ENCODE data around the gene CEP68.

Gene CEP68

GRCh38 chr2:65071499-65072180 lies 15.4 kb downstream of the CEP68 start:
- H3K4me2 ChIP-seq (ENCODE audit: low read depth, low read length, poor library complexity, severe bottlenecking) = no peak overlapping the region
- H3K36me3 ChIP-seq (ENCODE audit: insufficient read depth, low read length) = peaks cover 49% of the 10 kb centered on the region; the same call in 1 of the 2 replicates
- H3K9me2 ChIP-seq (replicated peaks; ENCODE audit: low read depth, low read length) = no peaks in the 10 kb centered on the region
- H3K4me3 ChIP-seq (ENCODE audit: low read length, poor library complexity, severe bottlenecking) = no peak overlapping the region
- no peak overlapping the region for H2AFZ ChIP-seq (ENCODE audit: low read length)
- no peaks in the 10 kb centered on the region for H4K20me1 ChIP-seq (ENCODE audit: insufficient read depth, low read length, poor library complexity, severe bottlenecking)
- TF ChIP-seq EZH2phosphoT487 (IDR thresholded peaks at IDR 0.05; ENCODE audit: borderline replicate concordance) = no peak
- 0 out of 2 replicates have a peak, but pooled peaks have one; percentile 21 for TF ChIP-seq CTCF (conservative IDR thresholded peaks at IDR 0.05; ENCODE audit: low read length)
- no peaks in the 10 kb centered on the region for H3K79me2 ChIP-seq (ENCODE audit: insufficient read depth, low read length)
- H3K4me1 ChIP-seq (ENCODE audit: insufficient read depth, low read length, poor library complexity, severe bottlenecking) = no peaks in the 10 kb centered on the region
- no peaks in the 10 kb centered on the region for H3F3A ChIP-seq (ENCODE audit: low read depth)
- H3K27me3 ChIP-seq (ENCODE audit: insufficient read depth, low read length, poor library complexity, severe bottlenecking) = no peaks in the 10 kb centered on the region
- no peak overlapping the region for H3K9ac ChIP-seq (ENCODE audit: low read depth, low read length, poor library complexity, severe bottlenecking)
- H3K9me3 ChIP-seq (ENCODE audit: insufficient read depth, low read depth, low read length) = no peaks in the 10 kb centered on the region

GRCh38 chr2:65072181-65072970 lies 16.2 kb downstream of the CEP68 start:
- Histone ChIP-seq H3K9me2 (replicated peaks; ENCODE audit: low read depth, low read length) (no peaks in the 10 kb centered on the region), H3K36me3 (ENCODE audit: insufficient read depth, low read length) (peaks cover 49% of the 10 kb centered on the region; the same call in 1 of the 2 replicates), H4K20me1 (ENCODE audit: insufficient read depth, low read length, poor library complexity, severe bottlenecking) (no peaks in the 10 kb centered on the region), H3F3A (ENCODE audit: low read depth) (no peaks in the 10 kb centered on the region), H3K9ac (ENCODE audit: low read depth, low read length, poor library complexity, severe bottlenecking) (no peak overlapping the region), H3K4me2 (ENCODE audit: low read depth, low read length, poor library complexity, severe bottlenecking) (no peak overlapping the region), H2AFZ (ENCODE audit: low read length) (no peak overlapping the region), H3K9me3 (ENCODE audit: insufficient read depth, low read depth, low read length) (no peaks in the 10 kb centered on the region), H3K4me3 (ENCODE audit: low read length, poor library complexity, severe bottlenecking) (no peak overlapping the region), H3K79me2 (ENCODE audit: insufficient read depth, low read length) (no peaks in the 10 kb centered on the region), H3K4me1 (ENCODE audit: insufficient read depth, low read length, poor library complexity, severe bottlenecking) (no peaks in the 10 kb centered on the region), H3K27me3 (ENCODE audit: insufficient read depth, low read length, poor library complexity, severe bottlenecking) (no peaks in the 10 kb centered on the region)
- TF ChIP-seq EZH2phosphoT487 (IDR thresholded peaks at IDR 0.05; ENCODE audit: borderline replicate concordance) (no peak), CTCF (conservative IDR thresholded peaks at IDR 0.05; ENCODE audit: low read length) (no peak)

GRCh38 chr2:65073879-65074565 lies 17.8 kb downstream of the CEP68 start:
- Histone ChIP-seq H2AFZ (ENCODE audit: low read length) (no peak overlapping the region), H3K27me3 (ENCODE audit: insufficient read depth, low read length, poor library complexity, severe bottlenecking) (no peaks in the 10 kb centered on the region), H3K9ac (ENCODE audit: low read depth, low read length, poor library complexity, severe bottlenecking) (no peak overlapping the region), H3K4me3 (ENCODE audit: low read length, poor library complexity, severe bottlenecking) (no peak overlapping the region), H3F3A (ENCODE audit: low read depth) (no peaks in the 10 kb centered on the region), H3K79me2 (ENCODE audit: insufficient read depth, low read length) (no peaks in the 10 kb centered on the region), H4K20me1 (ENCODE audit: insufficient read depth, low read length, poor library complexity, severe bottlenecking) (no peaks in the 10 kb centered on the region), H3K36me3 (ENCODE audit: insufficient read depth, low read length) (peaks cover 64% of the 10 kb centered on the region; the same call in 1 of the 2 replicates), H3K4me1 (ENCODE audit: insufficient read depth, low read length, poor library complexity, severe bottlenecking) (no peaks in the 10 kb centered on the region), H3K9me3 (ENCODE audit: insufficient read depth, low read depth, low read length) (no peaks in the 10 kb centered on the region), H3K4me2 (ENCODE audit: low read depth, low read length, poor library complexity, severe bottlenecking) (no peak overlapping the region), H3K9me2 (replicated peaks; ENCODE audit: low read depth, low read length) (no peaks in the 10 kb centered on the region)
- TF ChIP-seq EZH2phosphoT487 (IDR thresholded peaks at IDR 0.05; ENCODE audit: borderline replicate concordance) = no peak
- no peak for TF ChIP-seq CTCF (conservative IDR thresholded peaks at IDR 0.05; ENCODE audit: low read length)
